Transverse colon (tissue), 4 donors: ENCODE measurements around the gene TLR9.

Experiments used
- POLR2AphosphoS5 ChIP-seq, 3 donors: sonication (generic); formaldehyde crosslinking; IDR thresholded peaks; one replicate each; pipeline ENCODE4 v1.6.1; 2016; ENCODE audit warnings: antibody characterized with exemption in 3 of 3
- TF ChIP-seq, protein P1 (sequence below), 5 experiments: fragments of 200-600 bp in 3 of 5; fragments of 450-650 bp in 2 of 5; sonication (generic) in 3 of 5; IDR thresholded peaks; 1 replicate in 2 of 5; 2 replicates in 3 of 5; pipeline ENCODE4 v1.5.1; 2016 to 2017; ENCODE audit warnings: antibody characterized with exemption in 5 of 5, inconsistent platforms in 3 of 5, mild to moderate bottlenecking in 2 of 5, moderate library complexity in 1 of 5

DNA sequence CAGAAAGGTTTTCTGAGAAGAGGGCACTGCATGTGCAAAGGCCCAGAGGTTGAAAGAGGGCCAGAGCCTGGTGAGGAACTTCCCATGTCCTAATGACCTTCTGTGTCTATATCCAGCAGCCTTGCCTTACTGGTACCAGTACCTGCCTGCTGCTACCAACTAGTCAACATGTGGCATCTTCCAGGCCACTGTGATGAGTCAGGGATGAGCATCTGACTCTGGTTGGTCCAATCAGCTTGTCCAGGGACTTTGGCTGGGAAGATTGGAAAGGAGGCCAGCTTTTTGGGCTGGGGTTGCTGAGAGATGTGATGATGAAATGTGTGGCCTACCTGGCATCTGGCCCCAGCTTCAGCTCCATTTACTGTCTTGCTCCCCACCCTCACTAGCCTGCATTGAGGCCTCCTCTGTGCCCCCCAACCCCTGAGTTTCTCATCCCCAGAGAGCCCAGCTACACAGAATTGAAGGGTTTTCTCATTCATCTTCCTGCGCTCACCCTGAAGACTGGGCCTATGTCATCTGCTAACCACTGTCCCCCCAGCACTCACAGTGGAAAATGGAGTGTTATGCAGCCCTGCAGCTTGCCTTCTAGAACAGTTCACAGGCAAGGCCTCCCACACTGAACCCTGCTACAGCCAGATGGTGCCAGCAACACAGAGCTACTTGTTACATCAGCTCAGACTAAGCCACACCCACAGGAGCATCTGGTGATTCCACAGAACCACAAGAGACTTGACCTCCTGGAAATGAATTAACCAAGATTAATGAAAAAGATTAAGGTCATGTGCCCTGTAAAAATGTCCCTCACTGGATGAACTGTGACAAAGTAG is 14.8 kb upstream of the TLR9 start:
- TF ChIP-seq, protein P1, sequence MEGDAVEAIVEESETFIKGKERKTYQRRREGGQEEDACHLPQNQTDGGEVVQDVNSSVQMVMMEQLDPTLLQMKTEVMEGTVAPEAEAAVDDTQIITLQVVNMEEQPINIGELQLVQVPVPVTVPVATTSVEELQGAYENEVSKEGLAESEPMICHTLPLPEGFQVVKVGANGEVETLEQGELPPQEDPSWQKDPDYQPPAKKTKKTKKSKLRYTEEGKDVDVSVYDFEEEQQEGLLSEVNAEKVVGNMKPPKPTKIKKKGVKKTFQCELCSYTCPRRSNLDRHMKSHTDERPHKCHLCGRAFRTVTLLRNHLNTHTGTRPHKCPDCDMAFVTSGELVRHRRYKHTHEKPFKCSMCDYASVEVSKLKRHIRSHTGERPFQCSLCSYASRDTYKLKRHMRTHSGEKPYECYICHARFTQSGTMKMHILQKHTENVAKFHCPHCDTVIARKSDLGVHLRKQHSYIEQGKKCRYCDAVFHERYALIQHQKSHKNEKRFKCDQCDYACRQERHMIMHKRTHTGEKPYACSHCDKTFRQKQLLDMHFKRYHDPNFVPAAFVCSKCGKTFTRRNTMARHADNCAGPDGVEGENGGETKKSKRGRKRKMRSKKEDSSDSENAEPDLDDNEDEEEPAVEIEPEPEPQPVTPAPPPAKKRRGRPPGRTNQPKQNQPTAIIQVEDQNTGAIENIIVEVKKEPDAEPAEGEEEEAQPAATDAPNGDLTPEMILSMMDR (IDR thresholded peaks at IDR 0.05): no peak
- TF ChIP-seq POLR2AphosphoS5 (IDR thresholded peaks at IDR 0.05): no peak
